HG03457 (cell line): ENCODE results near the gene DNAI4.
A peak's percentile ranks its signal among the peaks of the same experiment; 100 is the strongest.
"Not testable (repeated sequence)": the region's sequence is repeated elsewhere in the genome, so short reads cannot be mapped to it uniquely, and the experiment has no call there.

Experiments used
- ATAC-seq: cut with Tn5 transposase; IDR thresholded peaks from one replicate; pipeline ENCODE4 v1.9.1; 2021; ENCODE audit warnings: moderate number of reproducible peaks; ENCODE audit not compliant: unreplicated experiment

Gene DNAI4, protein sequence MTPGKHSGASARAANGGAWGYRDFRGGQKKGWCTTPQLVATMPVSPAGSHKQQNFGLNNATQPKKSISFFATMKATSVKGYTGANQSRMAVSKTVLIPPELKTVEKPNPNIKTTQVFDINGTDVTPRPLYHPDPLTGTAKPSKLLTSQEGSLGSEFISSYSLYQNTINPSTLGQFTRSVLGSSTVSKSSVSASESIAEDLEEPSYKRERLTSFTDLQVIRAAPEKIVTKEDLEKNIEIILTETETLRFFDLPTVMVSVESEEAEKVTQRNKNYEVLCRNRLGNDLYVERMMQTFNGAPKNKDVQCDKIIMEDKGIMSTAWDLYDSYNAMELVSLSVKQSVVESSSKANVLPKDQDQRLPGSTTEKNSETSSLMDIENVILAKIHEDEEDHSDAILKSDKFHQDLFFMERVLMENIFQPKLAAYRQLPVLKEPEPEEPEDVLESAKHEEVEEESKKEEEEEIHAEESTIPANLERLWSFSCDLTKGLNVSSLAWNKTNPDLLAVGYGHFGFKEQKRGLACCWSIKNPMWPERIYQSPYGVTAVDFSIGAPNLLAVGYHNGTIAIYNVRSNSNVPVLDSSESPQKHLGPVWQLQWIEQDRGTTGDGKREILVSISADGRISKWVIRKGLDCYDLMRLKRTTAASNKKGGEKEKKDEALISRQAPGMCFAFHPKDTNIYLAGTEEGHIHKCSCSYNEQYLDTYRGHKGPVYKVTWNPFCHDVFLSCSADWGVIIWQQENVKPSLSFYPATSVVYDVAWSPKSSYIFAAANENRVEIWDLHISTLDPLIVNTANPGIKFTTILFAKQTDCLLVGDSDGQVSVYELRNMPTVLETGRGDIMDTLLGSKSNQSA

DNA sequence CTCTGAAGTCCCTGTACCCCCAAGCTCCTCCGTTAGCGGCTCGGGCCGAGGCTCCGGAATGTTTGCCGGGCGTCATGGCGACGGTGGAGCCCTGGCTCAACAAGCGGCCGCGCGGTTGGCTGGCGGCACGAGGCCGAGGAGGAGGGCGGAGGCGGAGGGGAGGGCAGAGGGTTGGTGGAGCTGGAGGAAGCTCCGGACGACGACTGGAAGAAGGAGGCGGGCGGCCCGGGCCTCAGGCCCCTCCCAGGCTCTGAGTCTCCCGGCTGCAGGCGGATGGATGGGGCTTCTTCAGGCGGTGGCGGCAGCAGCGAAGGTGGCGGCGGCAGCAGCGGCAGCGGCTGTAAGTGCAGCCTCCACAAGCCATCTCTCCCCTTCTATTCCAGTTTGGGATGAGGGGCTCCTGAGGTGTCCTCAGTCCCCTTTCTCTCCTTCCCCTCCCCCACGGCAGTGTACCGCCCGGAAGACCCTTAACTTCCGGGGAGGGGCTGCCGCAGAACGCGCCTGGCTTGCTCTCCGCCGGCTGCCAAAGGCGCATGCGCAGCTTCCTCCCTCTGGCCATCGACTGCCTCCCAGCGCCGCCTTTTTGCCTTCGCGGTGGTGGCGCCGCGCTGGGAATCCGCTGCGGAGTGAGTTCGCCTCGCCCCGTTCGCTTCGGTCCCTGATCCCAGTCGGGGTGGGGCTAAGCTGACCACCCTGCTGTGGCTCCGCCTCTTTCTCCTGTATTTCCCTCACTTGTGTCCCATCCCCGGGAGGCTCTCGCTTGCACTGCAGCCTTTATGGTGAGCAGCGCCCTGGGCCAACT lies at the start of gene DNAI4, which contains the start of gene MIER1:
TSS of gene DNAI4 (minus strand) at position 101 of the 802 bp plus-strand sequence. CDS start at position 76, 25 bp downstream.
TSS of gene MIER1 (plus strand) at position 235 of the 802 bp plus-strand sequence. CDS start at position 274, 39 bp downstream.
- peak; percentile 88 for ATAC-seq

DNA sequence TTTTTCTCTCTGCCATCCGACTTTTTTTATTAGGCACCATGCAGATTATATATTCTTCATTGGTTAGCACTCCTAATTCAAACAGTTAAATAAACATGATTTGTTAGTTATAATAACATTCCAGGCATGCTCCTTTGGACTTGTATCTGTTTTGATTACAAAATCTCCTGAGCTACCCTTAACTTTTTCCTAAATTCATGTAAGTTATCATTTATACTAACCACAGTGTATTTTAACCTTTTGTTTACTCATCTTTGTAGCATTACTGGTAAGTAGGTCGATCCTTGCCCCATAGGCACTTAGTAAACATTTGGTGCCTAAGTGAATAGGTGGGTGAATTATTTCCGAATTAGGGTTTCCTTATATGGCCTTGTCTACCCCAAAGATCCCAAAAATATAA lies 43.9 kb upstream of the DNAI4 start:
- no peak for ATAC-seq

DNA sequence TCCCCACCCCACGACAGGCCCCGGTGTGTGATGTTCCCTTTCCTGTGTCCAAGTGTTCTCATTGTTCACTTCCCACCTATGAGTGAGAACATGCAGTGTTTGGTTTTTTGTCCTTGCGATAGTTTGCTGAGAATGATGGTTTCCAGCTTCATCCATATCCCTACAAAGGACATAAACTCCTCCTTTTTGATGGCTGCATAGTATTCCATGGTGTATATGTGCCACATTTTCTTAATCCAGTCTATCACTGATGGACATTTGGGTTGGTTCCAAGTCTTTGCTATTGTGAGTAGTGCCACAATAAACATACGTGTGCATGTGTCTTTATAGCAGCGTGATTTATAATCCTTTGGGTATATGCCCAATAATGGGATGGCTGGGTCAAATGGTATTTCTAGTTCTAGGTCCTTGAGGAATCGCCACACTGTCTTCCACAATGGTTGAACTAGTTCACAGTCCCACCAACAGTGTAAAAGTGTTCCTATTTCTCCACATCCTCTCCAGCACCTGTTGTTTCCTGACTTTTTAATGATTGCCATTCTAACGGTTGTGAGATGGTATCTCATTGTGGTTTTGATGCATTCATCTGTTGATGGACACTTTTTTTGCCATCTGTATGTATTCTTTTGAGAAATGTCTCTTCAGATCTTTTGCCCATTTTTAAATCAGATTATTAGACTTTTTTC lies 41.7 kb upstream of the DNAI4 start:
- ATAC-seq = not testable (repeated sequence)

DNA sequence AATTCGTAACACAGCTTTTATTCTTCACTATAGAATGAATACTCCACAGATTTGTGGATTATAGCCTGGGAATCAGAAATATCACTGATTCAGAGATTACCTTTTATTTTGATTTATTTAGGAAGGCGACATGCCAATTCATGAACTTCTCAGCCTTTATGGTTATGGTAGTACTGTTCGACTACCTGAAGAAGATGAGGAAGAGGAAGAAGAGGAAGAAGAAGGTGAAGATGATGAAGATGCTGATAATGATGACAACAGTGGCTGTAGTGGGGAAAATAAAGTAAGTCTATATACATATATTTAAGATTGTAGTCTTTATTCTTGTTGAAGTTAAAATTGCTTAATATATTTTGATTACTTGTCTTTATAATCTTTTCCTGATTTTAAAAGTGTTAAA lies 33.3 kb upstream of the DNAI4 start:
- ATAC-seq = no peak

DNA sequence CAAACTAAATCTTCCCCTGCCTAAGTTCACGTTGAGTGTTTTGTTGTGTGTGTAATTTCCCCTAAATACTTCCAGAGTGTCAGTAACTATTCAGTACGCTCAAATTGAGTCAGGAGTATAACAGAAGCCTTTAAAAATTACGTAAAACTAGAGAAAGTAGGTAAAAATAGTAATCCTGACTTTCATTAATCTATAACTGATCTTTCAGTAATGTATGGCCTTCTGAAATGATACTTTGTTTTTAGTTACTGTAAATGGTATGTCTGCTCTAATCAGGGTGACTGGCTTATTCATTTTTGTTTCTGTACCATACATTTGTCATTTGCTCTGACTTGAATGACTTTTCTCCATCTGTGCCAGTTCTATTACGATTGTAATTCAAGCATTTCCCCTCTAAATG lies 29.6 kb upstream of the DNAI4 start:
- ATAC-seq = peak; percentile 80

DNA sequence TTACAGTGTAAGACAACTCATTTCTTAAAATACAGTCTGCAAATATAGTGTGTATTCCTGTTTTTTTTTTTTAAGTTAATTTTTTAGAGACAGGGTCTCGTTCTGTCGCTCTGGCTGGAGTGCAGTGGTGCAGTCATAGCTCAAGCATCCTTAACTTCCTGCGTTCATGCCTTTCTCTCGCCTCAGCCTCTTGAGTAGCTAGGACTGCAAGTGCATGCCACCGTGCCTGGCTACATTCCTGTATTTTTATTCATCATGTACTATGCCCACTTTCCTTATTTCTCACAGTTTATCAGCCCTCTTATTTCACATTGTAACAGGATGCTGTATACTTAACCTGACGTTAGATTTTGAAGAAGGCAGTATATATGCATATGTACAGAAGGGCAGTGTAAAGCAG lies 26.9 kb upstream of the DNAI4 start:
- no peak for ATAC-seq

DNA sequence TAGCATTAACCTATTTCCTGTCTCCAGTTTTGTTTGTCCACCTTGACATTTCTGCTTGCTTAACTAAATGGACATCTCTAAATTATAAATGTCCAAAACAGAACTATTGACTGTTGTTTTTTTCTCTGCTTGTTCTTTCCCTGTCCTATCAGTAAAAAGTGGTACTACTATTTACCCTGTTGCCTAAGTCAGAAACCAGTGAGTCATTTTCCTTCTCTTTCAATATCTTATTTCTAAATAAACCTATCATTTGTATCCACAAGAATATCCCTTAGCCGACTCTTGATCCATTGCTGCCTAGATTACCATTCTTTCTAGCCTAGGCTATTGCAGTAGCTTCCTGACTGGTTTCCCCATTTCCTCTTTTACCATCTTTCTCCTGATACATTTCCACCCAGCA lies 22.6 kb upstream of the DNAI4 start:
- ATAC-seq = no peak

DNA sequence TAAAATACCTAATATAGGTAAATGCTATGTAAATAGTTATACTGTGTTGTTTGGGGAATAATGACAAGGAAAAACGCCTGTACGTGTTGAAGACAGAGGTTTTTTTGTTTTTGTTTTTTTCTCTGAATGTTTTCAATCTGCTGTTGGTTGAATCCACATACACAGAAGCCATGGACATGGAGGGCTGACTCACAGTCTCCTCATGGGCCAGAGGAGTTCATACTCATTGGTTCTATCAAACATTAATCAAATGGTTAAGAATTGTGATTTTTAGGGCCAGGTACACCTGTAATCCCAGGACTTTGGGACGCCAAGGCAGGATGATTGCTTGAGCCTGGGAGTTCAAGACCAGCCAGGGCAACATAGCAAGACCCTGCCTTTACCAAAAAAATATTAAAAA lies 20.7 kb upstream of the DNAI4 start:
- no peak for ATAC-seq

DNA sequence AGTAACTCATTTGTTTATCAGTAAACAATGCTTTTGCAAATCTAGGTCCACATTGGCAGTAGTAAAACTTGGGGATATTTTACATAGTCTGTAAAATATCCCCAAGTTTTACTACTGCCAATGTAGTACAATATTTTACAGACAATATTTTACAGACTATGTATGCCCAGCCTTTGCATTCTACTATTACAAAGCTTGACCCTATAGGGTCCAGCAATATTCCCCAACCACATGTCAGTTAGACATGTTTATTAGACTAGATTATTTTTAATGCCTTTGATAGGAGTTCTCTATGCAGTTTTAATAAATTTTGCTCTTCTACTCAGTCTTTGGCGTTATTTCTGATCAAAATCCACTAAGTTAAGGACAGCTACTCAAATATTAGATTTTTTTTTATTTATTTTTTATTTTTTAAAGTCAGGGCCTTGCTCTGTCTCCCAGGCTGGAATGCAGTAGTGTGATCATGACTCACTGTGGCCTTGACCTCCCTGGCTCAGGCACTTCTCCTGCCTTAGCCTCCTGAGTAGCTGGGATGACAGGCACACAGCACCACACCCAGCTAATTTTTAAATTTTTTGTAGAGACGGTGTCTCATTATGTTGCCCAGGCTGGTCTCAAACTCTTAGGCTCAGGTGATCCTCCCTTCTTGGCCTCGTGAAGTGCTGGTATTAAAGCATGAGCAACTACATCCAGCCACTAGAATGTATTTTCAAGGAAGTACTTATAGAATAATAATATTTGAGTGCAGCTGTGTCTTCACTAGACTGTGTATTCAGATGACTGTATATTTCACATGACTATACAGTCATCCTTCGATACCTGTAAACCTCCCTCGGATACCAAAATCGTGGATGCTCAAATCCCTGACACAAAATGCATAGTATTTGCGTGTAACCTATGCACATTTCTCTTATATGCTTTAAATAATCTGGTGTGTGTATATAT lies 19.9 kb upstream of the DNAI4 start:
- no peak for ATAC-seq

DNA sequence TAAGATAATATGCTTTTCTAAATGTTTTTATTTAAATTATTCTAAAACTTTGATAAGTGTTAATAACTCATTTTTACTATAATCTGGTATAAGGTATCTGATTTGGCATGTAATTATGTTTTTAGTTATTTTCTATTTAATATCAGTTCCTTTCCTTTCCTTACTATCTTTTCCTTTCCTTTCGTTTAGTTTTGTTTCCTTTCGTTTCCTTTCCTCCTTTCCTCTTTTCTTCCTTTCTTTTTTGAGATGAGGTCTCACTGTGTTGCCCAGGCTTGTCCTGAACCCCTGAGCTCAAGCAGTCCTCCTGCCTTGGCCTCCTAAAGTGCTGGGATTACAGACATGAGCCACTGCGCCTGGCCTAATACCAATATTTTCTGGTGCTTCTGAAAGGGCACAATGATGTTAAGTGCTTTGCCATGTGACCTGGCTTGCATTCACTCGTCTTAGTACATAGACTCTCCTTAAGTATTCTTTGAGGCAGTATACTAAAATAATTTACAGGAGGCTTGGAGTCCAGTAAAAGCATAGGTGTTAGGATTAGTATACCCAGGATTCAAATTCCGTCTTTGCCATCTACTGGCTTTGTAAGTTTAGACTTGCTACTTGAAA lies 18.8 kb upstream of the DNAI4 start:
- ATAC-seq = no peak

DNA sequence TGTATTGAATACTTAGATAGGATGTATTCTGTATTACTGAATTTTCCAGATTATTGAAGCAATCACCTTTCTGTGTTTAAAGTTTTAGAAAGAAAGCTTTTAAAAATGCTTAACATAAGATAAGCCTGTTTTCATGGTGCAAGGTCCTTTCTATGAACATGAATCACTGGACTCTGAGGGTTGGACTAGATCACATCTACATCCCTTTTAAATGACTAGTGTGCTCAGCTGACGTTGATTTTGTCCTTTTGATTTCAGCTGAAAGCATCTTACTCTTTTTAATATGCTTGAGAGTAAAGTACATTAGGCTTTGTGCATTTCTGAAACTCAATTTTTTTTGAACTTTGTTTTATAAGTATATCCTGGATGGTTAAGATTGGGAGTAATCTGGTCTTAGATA lies 16.3 kb upstream of the DNAI4 start:
- no peak for ATAC-seq

DNA sequence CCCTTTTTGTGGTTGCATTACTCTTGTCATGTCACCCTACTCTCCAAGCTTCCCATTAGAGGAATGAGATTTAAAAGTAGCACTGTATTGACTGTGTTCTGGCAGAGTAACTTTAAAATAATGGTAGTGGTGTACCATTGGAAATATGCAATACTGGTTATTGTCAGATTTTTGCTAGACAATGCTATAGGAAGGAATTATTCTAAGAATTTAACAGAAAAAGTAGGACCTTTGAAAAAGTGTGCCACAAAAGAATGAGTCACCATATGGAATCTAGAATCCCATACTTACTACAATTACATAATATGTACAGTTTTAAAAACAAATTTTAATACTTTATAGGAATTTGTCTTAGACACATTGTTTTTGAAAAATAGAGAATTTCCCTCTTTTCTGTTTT lies 14.0 kb upstream of the DNAI4 start:
- ATAC-seq = no peak

DNA sequence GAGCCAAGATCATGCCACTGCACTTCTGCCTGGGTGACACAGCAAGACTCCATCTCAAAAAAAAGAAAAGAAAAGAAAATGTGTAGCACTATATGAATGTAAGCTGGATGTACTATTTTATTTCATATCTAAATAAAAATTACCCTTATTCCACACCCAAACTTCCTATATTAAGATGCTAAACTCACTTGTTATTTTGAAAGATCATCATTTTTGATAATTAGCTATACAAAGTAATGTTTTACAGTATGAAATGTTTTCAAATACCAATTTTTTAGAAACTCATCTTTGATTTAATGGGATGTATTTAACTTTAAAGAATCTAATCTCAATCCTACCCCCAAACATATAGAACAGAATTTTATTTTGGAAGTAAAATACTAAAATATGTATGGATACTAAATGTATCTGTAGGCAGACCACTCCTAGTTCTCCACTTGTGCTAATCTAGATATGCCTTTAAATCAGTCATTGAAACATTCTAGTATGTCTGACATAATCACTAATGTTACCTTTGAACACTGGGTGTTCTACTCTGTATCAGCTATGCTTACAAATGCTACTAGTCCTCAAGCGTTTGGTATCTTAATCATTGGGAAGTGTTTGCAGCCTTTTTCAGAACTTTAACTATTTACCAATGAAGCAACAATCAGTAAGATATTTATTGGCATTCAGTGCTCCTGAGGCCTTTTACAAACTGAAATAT lies 13.0 kb upstream of the DNAI4 start:
- no peak for ATAC-seq

DNA sequence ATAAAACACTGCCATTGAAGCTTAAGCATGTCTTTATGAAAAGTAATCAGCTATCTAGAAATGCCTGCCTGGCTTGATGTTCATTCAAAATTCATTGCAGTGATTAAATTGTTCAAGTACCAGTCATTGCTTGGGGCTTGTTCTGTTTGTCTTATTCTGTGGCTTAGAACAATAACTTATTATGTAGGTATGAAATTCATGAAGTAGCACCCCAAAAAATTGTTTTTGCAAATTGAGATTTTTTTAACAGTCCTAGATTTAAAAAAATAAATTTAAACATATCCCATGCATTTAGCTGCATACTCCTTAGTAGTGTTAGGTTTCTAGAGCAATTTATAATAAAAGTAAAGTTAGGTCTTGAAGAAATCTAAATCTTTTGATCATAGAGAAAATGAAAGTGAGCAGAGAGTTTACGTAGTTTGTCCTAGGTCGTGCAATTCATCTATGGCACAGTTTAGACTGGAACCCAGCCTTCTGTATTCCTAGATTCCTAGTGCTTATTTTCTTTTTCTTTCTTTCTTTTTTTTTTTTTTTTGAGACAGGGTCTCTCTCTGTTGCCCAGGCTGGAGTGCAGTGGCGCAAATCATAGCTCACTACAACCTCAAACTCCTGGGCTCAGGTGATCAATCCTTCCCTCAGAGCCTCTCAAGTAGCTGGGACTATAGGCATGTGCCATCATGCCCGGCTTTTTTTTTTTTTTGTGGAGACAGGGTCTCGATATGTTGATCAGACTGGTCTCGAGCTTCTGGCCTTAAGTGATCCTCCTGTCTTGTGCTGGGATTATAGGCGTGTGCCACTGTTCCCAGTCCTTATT lies 9.4 kb upstream of the DNAI4 start:
- ATAC-seq = no peak

DNA sequence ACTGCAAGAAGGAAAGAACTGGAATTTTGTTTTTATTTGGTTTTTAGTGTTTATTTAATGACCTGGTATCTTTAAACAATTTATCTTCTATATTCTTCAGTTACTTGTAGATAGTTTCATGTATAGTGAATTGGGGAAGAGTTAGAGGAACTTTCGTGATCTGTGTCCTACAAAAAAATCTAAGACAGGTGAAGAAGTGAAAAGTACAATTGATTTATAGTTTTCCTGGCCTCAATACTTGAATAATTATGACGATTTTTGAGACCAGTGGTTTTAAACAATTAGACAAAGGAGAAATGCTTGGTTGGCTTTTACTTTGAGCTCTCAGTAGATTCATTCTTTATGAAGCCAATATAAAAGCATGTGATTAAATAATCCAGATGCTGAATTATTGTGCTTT lies 7.6 kb upstream of the DNAI4 start:
- no peak for ATAC-seq

DNA sequence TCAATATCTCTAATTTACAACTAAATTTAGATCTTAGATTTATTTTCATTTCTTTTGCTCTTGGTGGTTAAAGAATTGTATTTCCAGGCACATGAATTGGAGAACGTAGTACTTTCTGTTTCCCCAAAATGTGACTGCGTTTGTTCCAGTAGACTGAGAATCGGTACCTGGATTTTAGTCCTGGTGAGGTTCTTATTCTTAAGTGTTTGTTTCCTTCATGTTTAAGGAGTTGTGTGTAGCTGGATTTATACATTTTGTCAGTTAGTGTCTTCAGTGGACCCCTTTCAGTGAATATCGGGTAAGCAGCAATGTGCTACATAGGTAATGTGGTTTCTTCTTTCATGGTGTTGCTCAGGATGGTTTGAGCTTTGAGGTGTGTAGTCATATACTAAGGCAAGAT lies 6.9 kb upstream of the DNAI4 start:
- no peak for ATAC-seq

DNA sequence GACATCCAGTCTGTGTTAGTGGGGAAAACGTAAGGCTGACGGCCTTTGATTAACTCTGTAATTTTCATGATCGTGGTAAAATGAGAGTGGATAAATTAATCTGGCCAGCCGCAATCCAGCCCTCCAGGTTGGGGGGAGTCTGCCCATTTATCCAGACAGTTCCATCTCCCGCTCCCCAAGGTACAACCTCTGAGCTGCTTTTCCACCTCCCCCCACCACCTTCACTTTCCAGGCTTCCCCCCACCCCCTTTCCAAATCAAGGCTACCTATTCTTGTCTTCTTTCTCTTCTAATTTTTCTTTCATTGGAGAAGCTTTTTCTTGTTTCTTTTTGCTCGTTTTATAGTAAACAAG lies 6.1 kb upstream of the DNAI4 start:
- no peak for ATAC-seq
